ENCODE data around the gene HNRNPF.
"Not testable (repeated sequence)": the region's sequence is repeated elsewhere in the genome, so short reads cannot be mapped to it uniquely, and the experiment has no call there.

HNRNPF gene, protein sequence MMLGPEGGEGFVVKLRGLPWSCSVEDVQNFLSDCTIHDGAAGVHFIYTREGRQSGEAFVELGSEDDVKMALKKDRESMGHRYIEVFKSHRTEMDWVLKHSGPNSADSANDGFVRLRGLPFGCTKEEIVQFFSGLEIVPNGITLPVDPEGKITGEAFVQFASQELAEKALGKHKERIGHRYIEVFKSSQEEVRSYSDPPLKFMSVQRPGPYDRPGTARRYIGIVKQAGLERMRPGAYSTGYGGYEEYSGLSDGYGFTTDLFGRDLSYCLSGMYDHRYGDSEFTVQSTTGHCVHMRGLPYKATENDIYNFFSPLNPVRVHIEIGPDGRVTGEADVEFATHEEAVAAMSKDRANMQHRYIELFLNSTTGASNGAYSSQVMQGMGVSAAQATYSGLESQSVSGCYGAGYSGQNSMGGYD

GRCh38 chr10:43408710-43409384 lies at the start of gene HNRNPF:
Gene HNRNPF, minus strand, starts transcription at chr10:43409186. Its CDS starts 21,302 bp downstream, at chr10:43387884.
- peak; percentile 74 for DNase-seq (ENCODE audit: low read depth, low spot score)

GRCh38 chr10:43458227-43458626 lies 49.2 kb upstream of the HNRNPF start:
- H3K27ac ChIP-seq: no peak overlapping the region
- no peak for DNase-seq (ENCODE audit: low read depth, low spot score)

More at GRCh38 chr10:43408710-43409384, at the start of gene HNRNPF:
- H3K27ac ChIP-seq: peak within 1 kb of the TSS; percentile 93

DNA sequence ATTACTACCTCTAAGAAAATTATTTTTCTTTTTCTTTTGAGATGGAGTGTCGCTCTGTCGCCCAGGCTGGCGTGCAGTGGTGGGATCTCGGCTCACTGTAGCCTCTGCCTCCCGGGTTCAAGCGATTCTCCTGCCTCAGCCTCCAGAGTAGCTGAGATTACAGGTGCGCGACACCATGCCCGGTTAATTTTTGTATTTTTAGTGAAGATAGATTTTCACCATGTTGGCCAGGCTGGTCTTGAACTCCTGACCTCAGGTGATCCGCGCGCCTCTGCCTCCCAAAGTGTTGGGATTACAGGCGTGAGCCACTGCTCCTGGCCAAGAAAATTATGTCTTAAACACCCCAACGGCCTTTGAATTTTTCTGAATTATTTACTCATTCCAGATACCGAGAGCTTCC lies 47.6 kb upstream of the HNRNPF start:
- H3K27ac ChIP-seq: peak overlapping the region; percentile 93
- not testable (repeated sequence) for DNase-seq (ENCODE audit: low read depth, low spot score)

GRCh38 chr10:43454025-43454424 lies 45.0 kb upstream of the HNRNPF start:
- DNase-seq (ENCODE audit: low read depth, low spot score): not testable (repeated sequence)
- H3K27ac ChIP-seq: peak overlapping the region; percentile 93

DNA sequence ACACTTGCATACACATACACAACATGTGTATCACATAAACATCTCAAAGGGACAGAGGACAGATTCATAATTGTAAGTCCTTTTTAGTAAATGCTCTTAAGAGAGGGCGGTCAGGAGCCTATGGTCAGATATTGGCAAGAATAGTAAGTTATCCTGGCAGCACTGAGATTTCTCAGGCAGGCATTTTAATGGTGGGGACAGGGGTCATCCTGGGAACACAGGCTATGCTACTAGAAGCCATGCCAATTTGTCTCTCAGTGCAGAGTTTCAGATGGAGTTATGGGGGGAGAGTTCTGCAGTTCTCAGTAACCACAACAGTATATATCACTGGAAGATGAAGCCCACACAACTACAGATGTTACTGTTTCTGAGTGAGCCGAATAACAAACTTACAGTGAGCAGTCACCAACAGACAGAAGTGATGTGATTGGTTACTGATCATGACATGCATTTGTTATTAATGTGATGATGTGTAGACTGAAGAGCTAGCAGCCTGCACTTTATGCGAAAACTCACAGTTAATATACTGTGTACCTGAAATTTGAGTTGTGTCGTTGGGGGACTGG lies 44.4 kb upstream of the HNRNPF start:
- peak overlapping the region; percentile 93 for H3K27ac ChIP-seq
- DNase-seq (ENCODE audit: low read depth, low spot score): no peak

- H3K27ac ChIP-seq: peak overlapping the region; percentile 93
- DNase-seq (ENCODE audit: low read depth, low spot score): no peak
These were observed 43.4 kb upstream of the HNRNPF start for GRCh38 chr10:43452356-43452914.

DNA sequence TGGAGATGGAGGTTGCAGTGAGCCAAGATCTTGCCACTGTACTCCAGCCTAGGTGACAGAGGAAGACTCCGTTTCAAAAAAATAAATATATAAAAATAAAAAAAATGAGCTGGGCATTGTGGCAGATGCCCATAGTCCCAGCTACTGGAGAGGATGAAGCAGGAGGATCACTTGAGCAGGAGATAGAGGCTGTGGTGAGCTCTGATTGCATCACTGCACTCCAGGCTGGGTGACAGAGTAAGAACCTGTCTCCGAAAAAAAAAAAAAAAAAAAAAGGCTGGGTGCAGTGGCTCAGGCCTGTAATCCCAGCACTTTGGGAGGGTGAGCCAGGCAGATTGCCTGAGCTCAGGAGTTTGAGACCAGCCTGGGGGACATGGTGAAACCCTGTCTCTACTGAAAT lies 39.8 kb upstream of the HNRNPF start:
- no peak for DNase-seq (ENCODE audit: low read depth, low spot score)
- H3K27ac ChIP-seq: no peak overlapping the region

DNA sequence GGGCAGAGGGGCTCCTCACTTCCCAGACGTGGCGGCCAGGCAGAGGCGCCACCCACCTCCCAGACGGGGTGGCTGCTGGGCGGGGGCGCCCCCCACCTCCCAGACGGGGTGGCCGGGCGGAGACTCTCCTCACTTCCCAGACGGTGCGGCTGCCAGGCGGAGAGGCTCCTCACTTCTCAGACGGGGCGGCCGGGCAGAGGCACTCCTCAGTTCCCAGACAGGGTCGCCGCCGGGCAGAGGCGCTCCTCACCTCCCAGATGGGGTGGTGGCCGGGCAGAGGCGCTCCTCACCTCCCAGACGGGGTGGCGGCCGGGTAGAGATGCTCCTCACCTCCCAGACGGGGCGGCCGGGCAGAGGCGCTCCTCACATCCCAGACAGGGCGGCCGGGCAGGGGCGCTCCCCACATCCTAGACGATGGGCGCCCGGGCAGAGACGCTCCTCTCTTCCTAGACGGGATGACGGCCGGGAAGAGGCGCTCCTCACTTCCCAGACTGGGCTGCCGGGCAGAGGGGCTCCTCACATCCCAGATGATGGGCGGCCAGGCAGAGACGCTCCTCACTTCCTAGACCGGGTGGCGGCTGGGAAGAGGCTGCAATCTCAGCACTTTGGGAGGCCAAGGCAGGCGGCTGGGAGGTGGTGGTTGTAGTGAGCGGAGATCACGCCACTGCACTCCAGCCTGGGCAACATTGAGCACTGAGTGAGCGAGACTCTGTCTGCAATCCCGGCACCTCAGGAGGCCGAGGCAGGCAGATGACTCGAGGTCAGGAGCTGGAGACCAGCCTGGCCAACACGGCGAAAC lies 37.4 kb upstream of the HNRNPF start:
- not testable (repeated sequence) for H3K27ac ChIP-seq

GRCh38 chr10:43444897-43445466 lies 36.0 kb upstream of the HNRNPF start:
- no peak overlapping the region for H3K27ac ChIP-seq
- DNase-seq (ENCODE audit: low read depth, low spot score): no peak

More for the DNA sequence above, 37.4 kb upstream of the HNRNPF start:
- not testable (repeated sequence) for DNase-seq (ENCODE audit: low read depth, low spot score)

DNA sequence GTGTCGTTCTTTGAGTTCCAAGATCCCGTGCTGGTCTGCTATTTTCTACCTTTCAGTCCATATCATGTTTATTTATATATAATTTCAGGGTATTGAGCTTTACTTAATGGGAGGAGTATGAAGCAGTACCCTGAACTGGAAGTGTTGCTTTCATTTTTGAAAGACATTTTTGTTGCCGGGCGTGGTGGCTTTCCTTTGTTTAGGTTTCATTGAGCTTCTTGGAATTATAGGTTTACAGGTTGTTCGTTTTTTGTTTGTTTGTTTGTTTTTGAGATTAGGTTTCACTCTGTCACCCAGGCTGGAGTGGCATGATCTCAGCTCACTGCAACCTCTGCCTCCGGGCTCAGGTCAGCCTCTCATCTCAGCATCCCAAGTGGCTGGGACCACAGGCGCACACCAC lies 35.3 kb upstream of the HNRNPF start:
- H3K27ac ChIP-seq: no peak overlapping the region
- no peak for DNase-seq (ENCODE audit: low read depth, low spot score)

DNA sequence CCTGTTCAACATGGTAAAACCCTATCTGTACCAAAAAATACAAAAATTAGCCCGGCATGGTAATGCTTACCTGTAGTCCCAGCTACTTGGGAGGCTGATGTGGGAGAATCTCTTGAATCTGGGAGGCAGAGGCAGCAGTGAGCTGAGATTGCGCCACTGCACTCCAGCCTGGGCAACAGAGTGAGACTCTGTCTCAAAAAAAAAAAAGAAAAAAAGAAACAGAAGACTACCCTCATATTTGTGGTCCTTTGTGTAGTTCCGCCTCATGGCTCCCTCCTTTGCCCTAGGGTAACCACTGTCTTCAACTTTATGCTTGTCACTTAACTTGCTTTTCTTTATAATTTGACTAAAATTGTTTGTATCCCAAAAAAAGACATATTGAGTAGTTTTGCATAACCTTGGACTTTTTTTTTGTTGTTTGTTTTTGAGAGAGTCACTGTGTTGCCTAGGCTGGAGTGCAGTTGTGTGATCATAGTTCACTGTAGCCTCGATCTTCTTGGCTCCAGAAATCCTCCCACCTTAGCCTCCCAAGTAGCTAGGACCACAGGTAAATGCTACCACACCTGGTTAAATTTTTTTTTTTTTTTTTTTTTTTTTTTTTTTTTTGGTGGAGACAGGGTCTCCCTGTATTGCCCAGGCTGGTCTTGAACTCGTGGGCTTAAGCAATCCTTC lies 31.6 kb upstream of the HNRNPF start:
- no peak for DNase-seq (ENCODE audit: low read depth, low spot score)
- no peak overlapping the region for H3K27ac ChIP-seq

- H3K27ac ChIP-seq: peak overlapping the region; percentile 83
- no peak for DNase-seq (ENCODE audit: low read depth, low spot score)
These were observed 28.3 kb upstream of the HNRNPF start for GRCh38 chr10:43437141-43437870.

- no peak for DNase-seq (ENCODE audit: low read depth, low spot score)
- peak within 1 kb of the TSS; percentile 83 for H3K27ac ChIP-seq
These were observed 27.5 kb upstream of the HNRNPF start, which contains the start of gene ZNF487 for GRCh38 chr10:43436291-43437140. Gene ZNF487, plus strand, starts transcription at chr10:43437111. Its CDS starts 38,703 bp downstream, at chr10:43475814.

GRCh38 chr10:43430926-43431663 lies 22.1 kb upstream of the HNRNPF start:
- no peak overlapping the region for H3K27ac ChIP-seq

DNA sequence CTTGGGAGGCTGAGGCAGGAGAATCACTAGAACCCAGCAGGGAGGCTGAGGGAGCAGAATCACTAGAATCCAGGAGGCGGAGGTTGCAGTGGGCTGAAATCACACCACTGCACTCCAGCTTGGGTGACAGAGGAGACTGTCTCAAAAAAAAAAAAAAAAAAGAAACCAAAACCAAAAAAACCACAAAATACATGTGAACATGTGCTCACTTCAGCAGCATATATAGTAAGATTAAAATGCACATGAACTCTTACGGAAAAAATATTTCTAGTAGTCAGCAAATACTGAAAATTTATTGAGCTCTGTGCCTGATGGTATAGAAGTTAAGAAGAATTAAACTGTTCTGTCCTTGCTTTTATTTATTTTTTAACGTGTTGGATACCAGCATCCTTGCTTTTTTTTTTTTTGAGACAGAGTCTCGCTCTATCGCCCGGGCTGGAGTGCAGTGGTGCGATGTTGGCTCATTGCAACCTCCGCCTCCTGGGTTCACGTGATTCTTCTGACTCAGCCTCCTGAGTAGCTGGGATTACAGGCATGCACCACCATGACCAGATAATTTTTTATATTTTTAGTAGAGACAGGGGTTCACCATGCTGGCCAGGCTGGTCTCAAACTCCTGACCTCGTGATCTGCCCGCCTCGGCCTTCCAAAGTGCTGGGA lies 18.3 kb upstream of the HNRNPF start:
- H3K27ac ChIP-seq: no peak overlapping the region
- DNase-seq (ENCODE audit: low read depth, low spot score): no peak

More at GRCh38 chr10:43430926-43431663, 22.1 kb upstream of the HNRNPF start:
- no peak for DNase-seq (ENCODE audit: low read depth, low spot score)

DNA sequence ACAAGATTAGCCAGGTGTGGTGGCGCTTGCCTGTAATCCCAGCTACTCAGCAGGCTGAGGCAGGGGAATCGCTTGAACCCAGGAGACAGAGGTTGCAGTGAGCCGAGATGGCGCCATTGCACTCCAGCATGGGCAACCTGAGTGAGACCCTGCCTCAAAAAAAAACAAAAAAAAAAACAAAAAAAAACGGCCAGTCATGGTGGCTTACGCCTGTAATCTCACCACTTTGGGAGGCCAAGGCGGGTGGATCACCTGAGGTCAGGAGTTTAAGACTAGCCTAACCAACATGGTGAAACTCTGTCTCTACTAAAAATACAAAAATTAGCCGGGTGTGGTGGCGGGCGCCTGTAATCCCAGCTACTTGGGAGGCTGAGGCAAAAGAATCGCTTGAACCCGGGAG lies 17.5 kb upstream of the HNRNPF start:
- not testable (repeated sequence) for H3K27ac ChIP-seq; DNase-seq (ENCODE audit: low read depth, low spot score)

All from epithelial cell of prostate (primary cell).